Tibial nerve (tissue), 4 donors: ENCODE results near the gene RNASE7. TPM values are rescaled to one million over a fixed set of nuclear protein-coding genes. Genes with fewer than 3 reads are reported as not detected.

Experiments
- DNase-seq, 2 donors: peaks; one replicate each; pipeline ENCODE4 v3.0.0-alpha.2; 2019; ENCODE audit warnings: low spot score in 2 of 2
- H3K27ac ChIP-seq, 4 donors: fragments of 200-600 bp; sonication (generic) in 3 of 4; one replicate each; pipeline ENCODE4 v1.5.1; 2017 to 2019; ENCODE audit warnings: mild to moderate bottlenecking in 1 of 4
- H3K27me3 ChIP-seq, 2 donors: fragments of 200-600 bp; sonication (generic) in 1 of 2; one replicate each; pipeline versions ENCODE4 v1.5.1 to v1.6.0; 2017 to 2019
- H3K36me3 ChIP-seq, 3 donors: fragments of 200-600 bp; sonication (generic); one replicate each; pipeline ENCODE4 v1.5.1; 2018 to 2019
- H3K4me1 ChIP-seq, 4 donors: fragments of 200-600 bp; sonication (generic) in 3 of 4; one replicate each; pipeline ENCODE4 v1.5.1; 2017 to 2019
- H3K4me3 ChIP-seq, 4 donors: fragments of 200-600 bp; sonication (generic) in 3 of 4; one replicate each; pipeline ENCODE4 v1.5.1; 2017 to 2019; ENCODE audit warnings: mild to moderate bottlenecking in 1 of 4, moderate library complexity in 1 of 4
- H3K9me3 ChIP-seq, 4 donors: fragments of 200-600 bp; sonication (generic) in 3 of 4; one replicate each; pipeline ENCODE4 v1.5.1; 2017 to 2019
- CTCF ChIP-seq, 5 experiments: fragments of 200-600 bp in 3 of 5; fragments of 450-650 bp in 2 of 5; sonication (generic) in 3 of 5; IDR thresholded peaks; one replicate each; pipeline ENCODE4 v1.5.1; 2016 to 2019; ENCODE audit warnings: antibody characterized with exemption in 5 of 5, mild to moderate bottlenecking in 3 of 5, moderate library complexity in 2 of 5
- EP300 ChIP-seq, 2 donors: sonication (generic); formaldehyde crosslinking; IDR thresholded peaks; one replicate each; pipeline ENCODE4 v1.6.1; 2017; ENCODE audit warnings: antibody characterized with exemption in 2 of 2, mild to moderate bottlenecking in 1 of 2
- POLR2A ChIP-seq, 2 donors: fragments of 450-650 bp; IDR thresholded peaks; one replicate each; pipeline ENCODE4 v1.6.1; 2017; ENCODE audit warnings: antibody characterized with exemption in 2 of 2, mild to moderate bottlenecking in 2 of 2, moderate library complexity in 2 of 2
- WGBS, 2 donors: methylation state at CpG; one replicate each; pipeline ENCODE4 v1.1.5; 2018; 5-methylcytosine and 5-hydroxymethylcytosine counted together
- total RNA-seq, 4 donors: library from RNA; depleted of rRNA; stranded (reverse); fragments of >200 nt; gene quantifications; one replicate each; pipeline ENCODE4 v1.1.0, GENCODE V29; 2016

RNASE7 gene
- total RNA-seq, 4 donors from 2014 or later, result not detected

GRCh38 chr14:21056520-21057163 is 14.5 kb downstream of the RNASE7 start:
- TF ChIP-seq CTCF (IDR thresholded peaks at IDR 0.05) (no peak), POLR2A (IDR thresholded peaks at IDR 0.05) (no peak), EP300 (IDR thresholded peaks at IDR 0.05) (no peak)
- Histone ChIP-seq H3K27me3 (no peaks in the 10 kb centered on the region), H3K4me1 (peaks cover 0 to 56% (median 4%) of the 10 kb centered on the region in 4 donors), H3K9me3 (no peaks in the 10 kb centered on the region), H3K27ac (no peak overlapping the region), H3K36me3 (no peaks in the 10 kb centered on the region), H3K4me3 (no peak overlapping the region)
- WGBS, 2 donors, result 64 to 70% methylated on average over 10 of the region's 10 CpGs
- DNase-seq, result peak; percentile 54 to 66

GRCh38 chr14:21057803-21058675 is 15.9 kb downstream of the RNASE7 start, which contains the start of gene RNASE8:
Gene RNASE8, plus strand, starts transcription at chr14:21057822. Its CDS starts 71 bp downstream, at chr14:21057893.
- no peak for DNase-seq
- WGBS, 2 donors, result 42 to 45% methylated on average over 7 to 8 of the region's 8 CpGs
- H3K4me3 ChIP-seq, result no peak within 1 kb of the TSS

GRCh38 chr14:21058903-21059302 is 16.7 kb downstream of the RNASE7 start:
- Histone ChIP-seq H3K9me3 (no peaks in the 10 kb centered on the region), H3K4me3 (no peak overlapping the region), H3K27ac (peak overlapping the region in 2 of 4 donors; percentile 31 to 50), H3K36me3 (no peaks in the 10 kb centered on the region), H3K27me3 (no peaks in the 10 kb centered on the region), H3K4me1 (peaks cover 0 to 74% (median 6%) of the 10 kb centered on the region in 4 donors)
- DNase-seq, result no peak
- 70 to 81% methylated on average over 5 of the region's 5 CpGs for WGBS, 2 donors
- TF ChIP-seq EP300 (IDR thresholded peaks at IDR 0.05) (no peak), CTCF (IDR thresholded peaks at IDR 0.05) (no peak), POLR2A (IDR thresholded peaks at IDR 0.05) (no peak)

More at GRCh38 chr14:21057803-21058675, 15.9 kb downstream of the RNASE7 start, which contains the start of gene RNASE8:
- Histone ChIP-seq H3K9me3 (no peaks in the 10 kb centered on the region), H3K27me3 (no peaks in the 10 kb centered on the region), H3K4me1 (peaks cover 0 to 65% (median 4%) of the 10 kb centered on the region in 4 donors), H3K36me3 (no peaks in the 10 kb centered on the region), H3K27ac (peak within 1 kb of the TSS in 2 of 4 donors; percentile 31 to 50)
- no peak for TF ChIP-seq POLR2A (IDR thresholded peaks at IDR 0.05)
- TF ChIP-seq CTCF (IDR thresholded peaks at IDR 0.05), result peak in 1 of 5 experiments; percentile 34

- 43% methylated on average over 8 of the region's 8 CpGs for WGBS, 2 donors
Measured at GRCh38 chr14:21059842-21060613, 17.9 kb downstream of the RNASE7 start.

More at GRCh38 chr14:21059842-21060613, 17.9 kb downstream of the RNASE7 start:
- Histone ChIP-seq H3K27me3 (no peaks in the 10 kb centered on the region), H3K9me3 (no peaks in the 10 kb centered on the region), H3K4me1 (peaks cover 0 to 74% (median 6%) of the 10 kb centered on the region in 4 donors), H3K36me3 (no peaks in the 10 kb centered on the region), H3K27ac (peak overlapping the region in 3 of 4 donors; percentile 32 to 81 (median 52)), H3K4me3 (no peak overlapping the region)
- DNase-seq, result no peak
- no peak for TF ChIP-seq POLR2A (IDR thresholded peaks at IDR 0.05)
- no peak for TF ChIP-seq CTCF (IDR thresholded peaks at IDR 0.05)
- TF ChIP-seq EP300 (IDR thresholded peaks at IDR 0.05), result no peak
